ENCODE data around the gene ASB7.

Gene ASB7

GRCh38 chr15:100687582-100688141 lies 85.3 kb downstream of the ASB7 start:
- DNase-seq, result no peak

DNA sequence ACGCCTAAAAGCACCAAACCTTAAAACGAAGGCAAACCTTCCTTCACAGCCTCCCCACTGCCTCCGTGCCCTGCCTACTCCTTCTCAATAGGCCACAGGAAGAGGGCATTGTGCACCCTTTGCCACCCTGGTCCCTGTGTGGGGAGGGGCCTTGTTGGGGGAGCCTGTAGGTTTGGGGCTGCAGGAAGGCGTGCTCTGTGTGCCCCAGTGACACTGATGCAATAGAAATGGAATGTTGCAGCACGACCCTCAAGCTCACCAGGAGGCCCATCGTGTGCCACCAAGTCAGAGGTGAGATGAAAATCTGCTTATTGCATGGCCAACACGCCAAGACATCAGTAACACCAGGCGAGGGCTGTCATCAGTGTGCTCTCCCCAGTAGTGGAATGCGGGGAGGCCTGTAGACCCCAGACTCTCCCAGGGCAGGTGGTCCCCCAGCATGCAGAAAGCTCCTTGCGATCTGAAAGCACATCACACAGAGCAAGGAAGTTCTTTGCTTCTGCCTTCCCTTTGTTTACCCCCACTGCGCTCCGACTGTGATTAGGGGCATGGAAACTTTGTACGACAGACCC lies 86.2 kb downstream of the ASB7 start:
- DNase-seq, result no peak

- DNase-seq, result no peak
Measured at GRCh38 chr15:100689131-100689899, 86.9 kb downstream of the ASB7 start.

DNA sequence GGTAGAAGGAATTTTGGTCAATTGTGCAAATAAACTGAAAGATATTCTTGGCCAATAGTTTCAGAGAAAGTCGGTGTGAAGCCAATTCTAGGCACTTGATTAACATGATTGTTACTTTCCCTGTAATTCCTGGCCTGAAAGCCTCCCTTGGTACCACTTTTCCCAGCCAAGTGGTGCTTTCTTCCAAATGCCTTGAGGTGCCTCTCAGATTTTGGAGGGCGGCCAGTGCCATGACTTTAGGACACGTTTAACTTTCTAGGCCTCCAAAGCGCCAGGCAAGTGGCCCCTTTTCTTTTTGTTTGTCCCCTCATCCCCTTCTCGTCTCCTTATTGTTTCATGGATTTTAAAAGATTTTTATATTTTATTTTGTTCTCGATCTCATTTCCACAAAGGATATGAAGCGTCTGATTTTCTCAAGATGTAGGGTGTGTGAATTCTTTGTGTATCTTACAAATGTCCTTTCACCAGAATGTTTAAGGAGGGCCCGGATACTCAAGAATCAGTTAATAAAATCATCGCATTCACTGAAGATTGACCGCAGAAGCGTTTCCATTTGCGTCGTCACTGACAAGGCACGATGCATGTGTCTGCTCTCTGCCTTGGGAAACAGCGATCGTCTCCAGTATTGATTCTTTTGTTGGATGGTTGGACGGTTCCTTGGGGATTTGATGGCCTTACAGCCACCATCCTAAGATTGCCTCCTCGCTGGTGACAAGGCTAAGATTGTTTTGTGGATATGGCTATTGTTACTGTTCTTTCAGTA lies 87.8 kb downstream of the ASB7 start:
- DNase-seq, result no peak

DNA sequence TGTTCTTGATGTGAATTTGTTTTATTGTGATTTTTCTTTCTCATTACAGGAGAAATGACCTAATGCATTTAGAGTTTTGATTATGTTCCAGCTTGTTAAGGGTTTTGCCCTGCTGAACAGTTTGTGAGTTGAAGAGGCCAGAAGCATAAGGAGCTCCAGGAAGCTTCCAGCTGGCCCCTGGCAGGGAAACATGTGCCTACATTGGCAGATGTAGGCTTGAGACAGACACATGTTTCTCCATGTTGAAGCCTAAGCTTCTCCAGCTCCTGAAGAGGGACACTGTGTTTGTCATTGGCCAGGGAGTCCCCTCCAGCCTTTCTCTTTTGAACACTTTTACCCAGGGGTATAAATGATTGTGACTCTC lies 88.4 kb downstream of the ASB7 start:
- DNase-seq, result no peak

DNA sequence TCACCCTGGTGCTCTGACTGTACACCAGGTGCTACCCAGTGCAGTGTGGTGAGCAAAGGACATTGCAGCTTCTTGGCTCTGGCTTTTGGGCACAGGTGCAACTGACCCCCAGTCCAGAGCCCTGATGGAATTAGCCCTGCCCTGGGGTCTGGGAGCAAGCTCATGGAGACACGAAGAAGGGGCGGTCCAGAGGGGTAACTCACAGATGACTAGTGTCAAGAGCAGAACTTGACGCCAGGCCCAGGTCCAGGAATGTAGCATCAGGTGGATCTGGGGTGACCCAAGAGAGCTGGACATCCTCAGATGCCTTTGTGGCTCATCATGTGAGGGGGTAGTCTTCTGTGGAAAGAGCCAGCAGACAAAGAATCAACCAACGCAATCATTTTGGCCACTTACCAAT lies 88.9 kb downstream of the ASB7 start:
- DNase-seq, result no peak

DNA sequence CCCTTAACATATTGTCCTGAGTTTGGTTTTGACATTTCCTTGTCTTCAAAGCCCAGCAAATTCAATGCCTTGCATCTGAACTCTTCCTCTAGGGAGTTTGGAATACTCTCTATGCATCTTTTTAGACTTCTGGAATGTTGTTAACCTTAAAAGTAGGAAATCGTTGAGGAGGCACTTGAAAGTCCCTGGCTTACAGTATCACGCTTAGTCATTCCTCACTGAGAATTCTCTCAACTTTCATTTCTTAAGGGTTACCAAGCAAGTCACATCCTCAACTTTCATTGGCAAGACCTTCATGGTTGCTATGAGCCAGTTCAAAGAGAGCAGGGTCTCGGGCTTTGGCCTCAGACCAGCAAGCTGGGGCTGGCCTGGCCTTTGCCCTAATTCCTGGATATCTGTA lies 89.9 kb downstream of the ASB7 start:
- no peak for DNase-seq

GRCh38 chr15:100692671-100693070 lies 90.3 kb downstream of the ASB7 start:
- DNase-seq, result no peak

DNA sequence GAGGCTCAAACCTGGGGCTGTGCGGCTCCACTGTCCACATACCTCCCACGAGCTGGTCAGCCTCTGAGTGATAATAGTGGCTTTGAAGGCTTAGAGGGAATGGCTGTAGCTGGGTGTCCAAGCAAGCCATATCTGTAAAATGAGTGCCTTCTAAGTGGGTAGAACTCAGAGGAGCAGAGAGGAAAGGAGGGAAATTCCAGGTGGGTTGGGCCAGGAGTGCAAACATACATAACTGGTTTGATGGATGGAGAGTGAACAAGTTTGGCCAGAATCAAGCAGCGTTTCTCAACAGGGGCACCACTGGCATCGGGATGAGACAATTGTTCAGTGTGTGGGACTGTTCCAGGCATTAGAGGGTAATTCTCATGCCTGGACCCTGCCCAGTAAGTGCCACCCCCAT lies 91.1 kb downstream of the ASB7 start:
- DNase-seq, result no peak

DNA sequence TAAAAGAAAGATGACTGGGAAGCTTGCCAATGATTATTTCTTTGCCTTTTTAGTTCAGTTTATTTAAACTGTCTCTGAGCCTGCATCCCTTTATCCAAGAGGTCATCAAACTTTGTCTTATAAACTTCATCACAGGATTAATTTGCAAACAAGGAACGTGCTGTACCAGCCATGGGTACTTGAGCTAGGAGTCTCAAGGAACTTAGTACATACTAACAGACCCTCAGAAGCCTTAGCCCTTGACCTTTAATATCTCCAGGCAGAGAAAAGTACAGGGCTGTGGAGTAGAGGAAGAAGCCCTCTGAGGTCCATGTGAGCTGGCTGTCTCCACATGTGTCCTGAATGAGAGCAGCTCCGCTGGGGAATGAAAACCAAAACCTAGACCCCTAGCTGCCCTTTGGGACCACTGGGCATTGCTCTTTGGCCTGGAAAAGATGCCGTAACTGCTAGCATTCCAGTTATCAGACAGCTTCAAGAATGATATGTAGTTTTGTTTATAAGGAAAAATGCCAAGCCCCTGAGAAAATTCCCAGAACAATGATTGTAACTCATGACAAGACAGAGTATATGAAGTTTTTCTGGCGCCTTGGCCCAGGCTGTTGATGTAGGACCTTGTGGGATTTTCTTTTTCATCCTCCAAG lies 92.1 kb downstream of the ASB7 start:
- no peak for DNase-seq

GRCh38 chr15:100695048-100695447 lies 92.7 kb downstream of the ASB7 start:
- no peak for DNase-seq

GRCh38 chr15:100696452-100696851 lies 94.1 kb downstream of the ASB7 start:
- DNase-seq, result no peak

All from T-helper 2 cell (primary cell).